GM06990 (cell line): ENCODE measurements around the gene USHBP1.
A peak's percentile ranks its signal among the peaks of the same experiment; 100 is the strongest.

Experiments
- DNase-seq: peaks from one replicate; pipeline ENCODE4 v3.0.0-alpha.2; 2011; ENCODE audit not compliant: insufficient read length; ENCODE audit errors: extremely low read depth
- H3K27me3 ChIP-seq: replicated peaks from 2 replicates; pipeline ENCODE4 v1.6.0; 2011; ENCODE audit warnings: low read length; ENCODE audit not compliant: control insufficient read depth, insufficient read depth
- H3K36me3 ChIP-seq: 2 replicates; pipeline ENCODE4 v1.5.1; 2011; ENCODE audit warnings: low read length; ENCODE audit not compliant: control insufficient read depth, insufficient read depth
- H3K4me3 ChIP-seq: replicated peaks from 2 replicates; pipeline ENCODE4 v1.5.1; 2011; ENCODE audit warnings: low read depth, mild to moderate bottlenecking, control low read depth, low read length
- CTCF ChIP-seq: IDR thresholded peaks from 2 replicates; pipeline ENCODE4 v1.5.1; 2011; ENCODE audit warnings: low read length, control low read depth, mild to moderate bottlenecking, inconsistent platforms; ENCODE audit not compliant: insufficient read depth, poor library complexity, severe bottlenecking

The USHBP1 gene

GRCh38 chr19:17209126-17210036, 55.2 kb downstream of the USHBP1 start:
- Histone ChIP-seq H3K36me3 (peaks cover 46% of the 10 kb centered on the region), H3K27me3 (no peaks in the 10 kb centered on the region), H3K4me3 (no peak overlapping the region)
- peak; percentile 78 for DNase-seq
- no peak for TF ChIP-seq CTCF

GRCh38 chr19:17206736-17207581, 57.6 kb downstream of the USHBP1 start:
- no peak for DNase-seq
- Histone ChIP-seq H3K27me3 (no peaks in the 10 kb centered on the region), H3K36me3 (peaks cover 54% of the 10 kb centered on the region), H3K4me3 (no peak overlapping the region)
- no peak for TF ChIP-seq CTCF

- peak; percentile 68 for TF ChIP-seq CTCF
- Histone ChIP-seq H3K27me3 (no peaks in the 10 kb centered on the region), H3K4me3 (no peak overlapping the region), H3K36me3 (peaks cover 64% of the 10 kb centered on the region)
- no peak for DNase-seq
Measured at GRCh38 chr19:17205237-17206140, 59.1 kb downstream of the USHBP1 start.

- TF ChIP-seq CTCF = no peak
- no peak for DNase-seq
- Histone ChIP-seq H3K4me3 (no peak overlapping the region), H3K27me3 (no peaks in the 10 kb centered on the region), H3K36me3 (peaks cover 70% of the 10 kb centered on the region)
Measured at GRCh38 chr19:17202713-17203112, 61.8 kb downstream of the USHBP1 start.

- DNase-seq = no peak
- TF ChIP-seq CTCF = no peak
- H3K4me3 ChIP-seq = no peak overlapping the region
- peaks cover 74% of the 10 kb centered on the region for H3K36me3 ChIP-seq
- H3K27me3 ChIP-seq = no peaks in the 10 kb centered on the region
Measured at GRCh38 chr19:17202249-17202648, 62.3 kb downstream of the USHBP1 start.
